Measurements from ENCODE around the gene TMEM204.

Gene TMEM204

GRCh38 chr16:1527836-1528811 lies 5.3 kb upstream of the TMEM204 start:
- in situ Hi-C loops (cut with HindIII; ENCODE audit: low sequenced_read_pairs): no loop called here
- DNase-seq (ENCODE audit: low read depth, low spot score): no peak
- no peak overlapping the region for H3K4me3 ChIP-seq (ENCODE audit: low read depth, low read length)
- TF ChIP-seq, protein P1, sequence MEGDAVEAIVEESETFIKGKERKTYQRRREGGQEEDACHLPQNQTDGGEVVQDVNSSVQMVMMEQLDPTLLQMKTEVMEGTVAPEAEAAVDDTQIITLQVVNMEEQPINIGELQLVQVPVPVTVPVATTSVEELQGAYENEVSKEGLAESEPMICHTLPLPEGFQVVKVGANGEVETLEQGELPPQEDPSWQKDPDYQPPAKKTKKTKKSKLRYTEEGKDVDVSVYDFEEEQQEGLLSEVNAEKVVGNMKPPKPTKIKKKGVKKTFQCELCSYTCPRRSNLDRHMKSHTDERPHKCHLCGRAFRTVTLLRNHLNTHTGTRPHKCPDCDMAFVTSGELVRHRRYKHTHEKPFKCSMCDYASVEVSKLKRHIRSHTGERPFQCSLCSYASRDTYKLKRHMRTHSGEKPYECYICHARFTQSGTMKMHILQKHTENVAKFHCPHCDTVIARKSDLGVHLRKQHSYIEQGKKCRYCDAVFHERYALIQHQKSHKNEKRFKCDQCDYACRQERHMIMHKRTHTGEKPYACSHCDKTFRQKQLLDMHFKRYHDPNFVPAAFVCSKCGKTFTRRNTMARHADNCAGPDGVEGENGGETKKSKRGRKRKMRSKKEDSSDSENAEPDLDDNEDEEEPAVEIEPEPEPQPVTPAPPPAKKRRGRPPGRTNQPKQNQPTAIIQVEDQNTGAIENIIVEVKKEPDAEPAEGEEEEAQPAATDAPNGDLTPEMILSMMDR (IDR thresholded peaks at IDR 0.05; ENCODE audit: low read depth, low read length): no peak

- in situ Hi-C loops (cut with HindIII; ENCODE audit: low sequenced_read_pairs): no loop called here
- no peak overlapping the region for H3K4me3 ChIP-seq (ENCODE audit: low read depth, low read length)
- DNase-seq (ENCODE audit: low read depth, low spot score): no peak
- TF ChIP-seq, protein P1 (IDR thresholded peaks at IDR 0.05; ENCODE audit: low read depth, low read length): no peak
These were observed 4.4 kb upstream of the TMEM204 start for GRCh38 chr16:1528921-1529537.

- no peak overlapping the region for H3K4me3 ChIP-seq (ENCODE audit: low read depth, low read length)
- TF ChIP-seq, protein P1 (IDR thresholded peaks at IDR 0.05; ENCODE audit: low read depth, low read length): no peak
- no peak for DNase-seq (ENCODE audit: low read depth, low spot score)
- in situ Hi-C loops (cut with HindIII; ENCODE audit: low sequenced_read_pairs): no loop called here
These were observed 3.0 kb upstream of the TMEM204 start for GRCh38 chr16:1530349-1530882.

- DNase-seq (ENCODE audit: low read depth, low spot score): no peak
- in situ Hi-C loops (cut with HindIII; ENCODE audit: low sequenced_read_pairs): no loop called here
- TF ChIP-seq, protein P1 (IDR thresholded peaks at IDR 0.05; ENCODE audit: low read depth, low read length): no peak
- no peak overlapping the region for H3K4me3 ChIP-seq (ENCODE audit: low read depth, low read length)
These were observed 2.4 kb upstream of the TMEM204 start for GRCh38 chr16:1530883-1531637.

- H3K4me3 ChIP-seq (ENCODE audit: low read depth, low read length): no peak overlapping the region
- DNase-seq (ENCODE audit: low read depth, low spot score): no peak
- TF ChIP-seq, protein P1 (IDR thresholded peaks at IDR 0.05; ENCODE audit: low read depth, low read length): no peak
- in situ Hi-C loops (cut with HindIII; ENCODE audit: low sequenced_read_pairs): no loop called here
These were observed 1.9 kb upstream of the TMEM204 start for GRCh38 chr16:1531638-1531910.

- in situ Hi-C loops (cut with HindIII; ENCODE audit: low sequenced_read_pairs): no loop called here
- H3K4me3 ChIP-seq (ENCODE audit: low read depth, low read length): no peak overlapping the region
- TF ChIP-seq, protein P1 (IDR thresholded peaks at IDR 0.05; ENCODE audit: low read depth, low read length): no peak
- DNase-seq (ENCODE audit: low read depth, low spot score): peak; percentile 5
These were observed 1.2 kb upstream of the TMEM204 start for GRCh38 chr16:1532081-1532760.

All from astrocyte of the spinal cord (primary cell).